Liver (tissue), 3 donors: ENCODE results near the gene ANKRD17.

Source experiments
- CTCF ChIP-seq: fragments of 150-350 bp; IDR thresholded peaks from 2 replicates; pipeline ENCODE4 v1.5.1; 2017; ENCODE audit warnings: improper control_type of control experiment, low read depth, low read length; ENCODE audit not compliant: missing input control
- JUND ChIP-seq, 2 donors: IDR thresholded peaks; 2 replicates each; pipeline ENCODE4 v1.6.1; 2016; ENCODE audit warnings: antibody characterized with exemption in 2 of 2
- REST ChIP-seq: IDR thresholded peaks from 2 replicates; pipeline ENCODE4 v1.6.1; 2016; ENCODE audit warnings: antibody characterized with exemption, mild to moderate bottlenecking
- SP1 ChIP-seq: IDR thresholded peaks from 2 replicates; pipeline ENCODE4 v1.6.1; 2018; ENCODE audit warnings: antibody characterized with exemption, mild to moderate bottlenecking
- YY1 ChIP-seq: IDR thresholded peaks from 2 replicates; pipeline ENCODE4 v1.6.1; 2016; ENCODE audit warnings: antibody characterized with exemption, mild to moderate bottlenecking
- donor health status: healthy.
- donor health status: healthy.

- TF ChIP-seq CTCF (no peak), YY1 (no peak), JUND (IDR thresholded peaks at IDR 0.05) (no peak), SP1 (no peak), REST (no peak)
Measured at GRCh38 chr4:73208376-73208775, 50.2 kb downstream of the ANKRD17 start.
